Measurements from ENCODE around the gene SYT5. TPM values are rescaled to one million over a fixed set of nuclear protein-coding genes. Genes with fewer than 3 reads are reported as not detected.
A peak's percentile ranks its signal among the peaks of the same experiment; 100 is the strongest.

The SYT5 gene
- total and polyA plus RNA-seq, 2 of the 13 experiments (the other 11 are each of a cell fraction or from before 2014, with no cell fraction given): not detected

GRCh38 chr19:55209693-55210472, 29.8 kb upstream of the SYT5 start (continued):
- TF ChIP-seq GATA4 (IDR thresholded peaks at IDR 0.05; ENCODE audit: borderline replicate concordance, low read depth) (0 out of 2 replicates have a peak, but pooled peaks have one; percentile 24), TCF7 (IDR thresholded peaks at IDR 0.05; ENCODE audit: low read depth) (peak; percentile 25; the same call in 1 of the 2 replicates), ZUFSP (CRISPR knock-in tag; IDR thresholded peaks at IDR 0.05; ENCODE audit: borderline replicate concordance) (no peak), CREM (IDR thresholded peaks at IDR 0.05) (peak; percentile 62), CREM (CRISPR knock-in tag; IDR thresholded peaks at IDR 0.05) (no peak), FOXJ3 (CRISPR knock-in tag; IDR thresholded peaks at IDR 0.05; ENCODE audit: borderline replicate concordance) (no peak), ZSCAN31 (CRISPR knock-in tag; IDR thresholded peaks at IDR 0.05; ENCODE audit: low read depth) (peak; percentile 74; the same call in 1 of the 2 replicates), ZNF639 (CRISPR knock-in tag; conservative IDR thresholded peaks at IDR 0.05) (no peak; the same call in 1 of the 2 replicates), ZNF142 (CRISPR knock-in tag; IDR thresholded peaks at IDR 0.05) (peak; percentile 37; the same call in 1 of the 2 replicates), SALL1 (CRISPR knock-in tag; IDR thresholded peaks at IDR 0.05) (peak; percentile 76; the same call in 1 of the 2 replicates), THAP7 (CRISPR knock-in tag; IDR thresholded peaks at IDR 0.05) (peak; percentile 83; the same call in 1 of the 2 replicates), ZNF274 (CRISPR knock-in tag; IDR thresholded peaks at IDR 0.05) (peak; percentile 28; the same call in 1 of the 2 replicates), THAP11 (CRISPR knock-in tag; IDR thresholded peaks at IDR 0.05) (0 out of 2 replicates have a peak, but pooled peaks have one; percentile 7), ZNF691 (CRISPR knock-in tag; IDR thresholded peaks at IDR 0.05; ENCODE audit: borderline replicate concordance, low read depth) (0 out of 2 replicates have a peak, but pooled peaks have one; percentile 35)
